NCI-H2029 treated with DMSO at 0.1 percent for 48 hours (cell line): ENCODE results near the gene UVRAG.

Experiments
- DNase-seq: peaks from one replicate; lab custom pipeline; 2025; lab: John Stamatoyannopoulos, UW

The UVRAG gene

DNA sequence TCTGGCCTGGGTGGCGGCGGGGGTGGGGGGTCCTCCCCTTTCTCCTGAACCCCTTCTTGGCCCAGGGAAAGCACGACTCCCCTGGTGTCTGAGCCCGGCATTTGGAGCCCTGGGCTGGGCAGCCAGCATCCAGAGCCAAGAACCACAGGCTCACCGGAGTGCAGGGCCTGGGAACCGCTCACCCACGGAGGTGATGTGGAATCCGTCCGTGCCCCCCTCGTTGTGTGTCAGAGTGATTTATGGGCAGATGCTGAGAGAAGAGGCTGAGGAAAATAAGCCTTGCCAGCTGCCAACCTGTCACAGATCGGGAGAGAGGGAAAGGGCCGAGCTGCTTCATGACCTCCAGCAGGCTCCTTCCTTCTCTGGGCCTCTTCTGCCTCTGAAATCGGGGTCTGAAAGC is 357.6 kb downstream of the UVRAG start:
- DNase-seq = no peak

DNA sequence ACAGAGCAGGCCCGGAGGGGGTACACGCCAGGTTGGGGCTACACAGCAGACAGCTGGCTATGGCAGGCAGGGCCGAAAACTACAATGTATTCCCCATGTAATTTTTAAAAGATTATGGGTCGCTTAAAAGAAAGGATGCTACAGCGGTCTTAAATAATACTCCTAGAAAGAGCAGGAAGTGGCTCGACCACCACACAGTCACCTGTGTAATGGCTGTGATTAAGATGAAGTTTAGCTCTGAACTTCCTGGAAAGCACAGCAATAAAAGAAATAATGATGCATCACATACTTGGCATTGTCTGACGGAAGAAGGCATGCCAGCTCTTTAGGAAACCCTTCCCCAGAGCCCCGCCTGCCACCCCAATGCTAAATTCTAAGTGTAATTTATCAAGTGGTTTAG is 358.7 kb downstream of the UVRAG start:
- DNase-seq = no peak

DNA sequence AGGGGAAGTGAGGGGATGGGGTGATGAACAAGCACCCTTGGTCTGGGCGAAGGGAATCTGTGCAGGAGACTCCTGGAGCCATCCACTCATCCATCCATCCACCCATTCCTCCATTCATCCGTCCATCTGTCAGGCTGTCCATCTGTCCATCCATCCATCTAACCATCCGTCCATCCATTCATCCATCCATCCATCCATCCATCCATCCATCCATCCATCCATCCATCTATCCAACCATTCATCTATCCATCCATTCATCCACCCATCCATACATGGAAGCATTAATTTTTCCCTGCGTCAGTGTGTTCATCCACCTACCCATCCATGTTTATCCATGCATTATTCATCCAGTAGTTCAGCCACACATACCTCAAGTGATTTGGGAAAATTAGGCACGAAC is 359.3 kb downstream of the UVRAG start:
- DNase-seq = no peak

DNA sequence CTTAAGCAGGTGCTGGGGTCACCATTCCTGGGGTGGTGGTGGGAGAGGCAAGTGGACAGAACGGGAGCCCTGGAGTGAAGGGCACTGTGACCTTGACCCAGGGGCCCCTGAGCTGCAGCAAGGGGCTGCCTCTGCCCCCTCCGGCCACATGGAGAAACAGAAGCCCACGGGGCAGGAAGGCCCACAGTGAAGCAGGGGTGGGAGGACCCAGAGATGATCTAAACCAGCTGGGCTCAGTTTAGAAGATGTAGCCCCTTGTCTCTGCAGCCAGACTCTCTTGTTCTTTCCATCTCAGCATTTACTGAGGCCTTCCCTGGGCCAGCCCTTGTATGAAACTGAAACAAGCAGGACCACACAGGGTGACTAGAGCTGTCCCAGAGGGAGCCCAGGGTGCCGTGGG is 360.8 kb downstream of the UVRAG start:
- DNase-seq = no peak

DNA sequence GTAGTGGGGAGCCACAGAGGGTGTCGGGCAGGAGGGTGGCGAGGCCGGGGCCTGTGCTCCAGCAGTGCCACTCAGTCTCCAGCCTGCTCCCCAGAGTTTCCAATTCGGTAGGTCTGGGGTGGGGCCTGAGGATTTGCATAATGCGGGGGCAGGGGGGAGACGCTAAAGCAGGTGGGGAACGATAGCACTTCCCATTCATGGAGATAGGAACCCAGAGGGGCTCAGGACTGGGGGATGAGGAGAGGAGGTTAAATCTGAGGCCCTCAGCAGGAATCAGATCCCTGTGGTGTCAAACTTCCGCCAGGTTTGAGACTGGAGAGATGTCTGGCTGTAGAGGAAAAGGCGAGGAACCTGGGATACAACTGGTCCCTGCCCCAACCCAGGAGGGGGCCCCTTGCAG is 361.5 kb downstream of the UVRAG start:
- no peak for DNase-seq

DNA sequence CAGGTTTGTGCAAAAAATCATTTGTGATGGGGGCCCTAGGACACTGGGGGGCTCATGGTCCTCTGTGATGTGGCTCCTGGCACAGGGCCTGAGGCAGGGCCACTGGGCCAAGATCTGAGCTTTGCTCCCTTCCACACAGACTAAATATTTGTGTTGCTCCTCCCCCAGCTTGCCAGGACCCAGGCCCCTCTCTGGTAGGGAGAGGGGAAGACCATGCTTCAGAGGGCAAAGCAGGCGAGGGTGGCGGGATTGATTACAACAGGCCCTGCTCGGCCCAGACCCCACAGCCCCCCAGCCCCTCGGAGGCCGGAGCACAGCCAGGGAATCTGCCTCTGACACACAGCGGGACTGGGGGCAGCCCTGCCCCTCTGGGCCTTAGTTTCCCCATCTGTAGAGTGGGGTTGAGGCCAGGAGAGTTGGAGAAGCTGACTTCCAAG is 362.3 kb downstream of the UVRAG start:
- DNase-seq = no peak

DNA sequence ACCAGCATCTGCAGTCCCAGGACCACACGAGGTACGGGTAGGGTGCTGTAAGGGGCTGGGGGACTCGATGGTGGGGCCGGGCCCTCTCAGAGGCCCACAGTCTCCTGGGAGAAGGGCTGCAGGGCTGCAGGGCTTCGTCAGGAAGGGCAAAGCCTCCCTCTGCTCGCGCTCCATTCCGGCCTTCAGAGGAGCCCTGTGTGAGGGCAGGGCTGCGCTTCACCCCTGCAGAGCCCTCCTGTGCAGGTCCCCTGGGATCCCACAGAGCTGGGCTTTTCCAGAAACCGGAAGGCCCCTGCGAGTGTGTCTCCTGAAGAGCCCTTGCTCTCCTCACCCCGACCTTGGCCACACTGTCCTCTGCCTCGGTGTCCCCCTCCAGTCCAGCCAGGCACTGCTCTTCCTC is 364.1 kb downstream of the UVRAG start:
- DNase-seq = no peak

DNA sequence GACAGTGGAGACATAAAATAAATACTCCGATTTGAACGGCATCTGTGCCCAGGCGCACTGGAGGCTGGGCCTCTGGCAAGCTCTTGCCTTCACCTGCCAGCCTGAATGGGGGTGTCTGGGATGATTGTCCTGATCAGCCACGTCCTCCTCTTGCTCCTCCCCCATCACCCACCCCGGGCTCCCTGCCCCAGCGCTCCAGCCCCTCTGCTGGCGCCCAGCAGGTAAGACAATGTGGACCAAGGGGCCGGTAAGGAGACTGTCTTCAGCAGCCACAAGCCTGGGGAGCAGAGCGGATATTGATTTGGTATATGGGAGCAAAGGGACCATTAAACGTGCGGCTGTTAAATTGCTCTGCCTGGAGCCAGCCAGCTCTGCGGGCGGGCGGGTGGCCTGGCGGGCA is 366.4 kb downstream of the UVRAG start:
- no peak for DNase-seq

DNA sequence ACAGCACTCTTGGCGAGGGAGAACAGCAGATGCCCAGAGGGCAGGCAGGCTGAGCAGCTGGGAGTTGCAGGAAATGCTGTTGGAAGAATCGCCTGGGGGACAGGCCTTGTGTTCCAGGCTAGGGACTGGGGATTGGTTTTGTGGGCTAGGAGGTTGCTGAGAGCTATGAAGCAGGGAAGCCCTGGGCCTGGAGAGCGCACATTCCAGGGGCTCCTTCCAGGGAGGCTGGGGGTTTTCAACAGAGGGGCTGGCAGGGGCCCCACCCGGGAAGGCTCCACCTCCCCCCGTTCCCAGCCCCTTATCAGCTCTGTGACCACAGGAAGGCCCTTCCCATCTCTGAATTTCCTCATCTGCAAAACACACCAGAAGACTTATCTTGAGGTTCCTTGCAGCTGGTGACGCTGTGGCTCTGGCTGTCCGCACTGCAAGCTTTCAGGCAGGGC is 369.6 kb downstream of the UVRAG start:
- DNase-seq = no peak

DNA sequence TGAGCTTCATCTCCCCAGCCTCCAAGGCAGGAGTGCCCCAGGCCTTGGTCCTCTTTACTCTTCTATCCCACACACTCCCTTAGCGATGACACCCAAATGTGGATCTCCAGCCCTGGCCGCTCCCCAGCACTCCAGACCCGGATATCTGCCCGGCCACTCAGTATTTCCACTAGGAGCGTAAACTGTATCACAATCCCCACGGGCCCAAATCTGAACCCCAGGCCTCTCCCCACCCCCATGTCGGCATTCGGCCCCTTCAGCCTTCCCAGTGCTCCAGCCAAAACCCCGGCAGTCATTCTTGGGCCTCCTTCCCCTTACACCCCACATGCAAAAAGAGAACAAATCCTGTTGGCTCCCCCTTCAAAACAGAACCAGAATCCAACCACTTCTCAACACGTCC is 370.5 kb downstream of the UVRAG start:
- DNase-seq = no peak

DNA sequence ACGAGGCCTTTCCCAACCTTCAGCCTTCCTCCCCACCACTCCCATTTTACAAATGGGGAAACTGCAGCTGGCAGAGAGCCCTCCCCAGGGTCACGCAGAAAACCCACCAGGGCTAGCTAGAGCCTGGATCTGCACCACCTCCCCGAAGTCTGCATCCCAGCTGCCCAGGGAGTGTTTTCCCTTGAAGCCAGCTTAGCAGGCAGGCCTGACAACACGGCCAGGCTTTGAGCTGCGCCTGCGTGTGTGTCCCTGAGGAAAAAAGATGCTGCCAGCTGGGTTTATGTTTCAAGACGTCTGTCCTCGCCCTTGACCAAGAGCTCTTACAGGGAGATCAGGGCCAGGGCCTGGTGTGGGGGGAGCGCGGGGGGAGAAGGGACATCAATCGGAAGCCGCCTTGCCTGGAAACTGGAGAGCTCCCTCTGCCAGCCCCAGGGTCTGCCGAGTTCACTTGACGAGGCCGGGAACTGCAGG is 371.0 kb downstream of the UVRAG start:
- no peak for DNase-seq

DNA sequence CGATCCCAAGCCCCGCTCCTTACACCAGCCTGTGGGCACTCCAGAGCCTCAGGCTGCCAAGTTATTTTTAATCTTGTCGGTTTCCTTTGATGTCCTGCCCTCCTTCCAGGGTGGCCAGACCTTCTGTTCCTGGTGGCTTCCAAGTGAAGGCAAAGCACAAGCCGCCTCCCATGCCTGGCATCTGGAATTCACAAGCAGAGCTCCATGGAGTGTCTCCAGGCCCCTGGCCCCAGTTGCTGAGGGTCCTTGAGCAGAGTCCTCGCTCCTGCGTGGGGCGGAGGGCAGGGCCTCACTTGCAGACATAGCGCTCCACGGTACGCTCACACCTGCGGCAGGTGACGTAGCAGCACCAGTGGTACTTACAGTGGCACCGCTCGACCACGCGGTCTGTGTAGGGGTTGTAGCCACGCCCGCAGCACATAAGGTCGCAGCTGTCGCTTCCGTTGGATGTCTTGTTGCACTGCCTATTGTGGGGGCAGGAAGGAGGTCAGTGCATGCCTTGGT is 371.8 kb downstream of the UVRAG start:
- no peak for DNase-seq

DNA sequence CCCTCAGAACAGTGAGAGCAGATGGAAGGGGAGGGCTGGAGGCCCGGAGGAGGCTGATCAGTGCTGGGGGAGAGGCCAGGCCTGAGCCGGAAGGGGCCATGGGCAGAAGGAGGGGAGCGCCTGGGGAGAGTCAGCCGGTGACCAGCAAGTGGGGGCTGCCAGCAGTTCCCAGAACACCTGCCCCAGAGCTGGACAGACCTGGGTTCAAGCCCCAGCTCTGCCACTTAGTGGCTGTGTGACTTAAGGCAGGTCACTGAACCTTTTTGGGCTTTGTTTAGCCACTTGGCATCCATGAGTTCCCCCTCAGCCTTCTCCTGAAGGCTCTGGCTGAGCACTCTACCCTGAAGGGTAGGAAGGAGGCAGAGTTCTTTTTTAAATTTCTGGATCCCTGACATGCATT is 373.9 kb downstream of the UVRAG start:
- DNase-seq = no peak

DNA sequence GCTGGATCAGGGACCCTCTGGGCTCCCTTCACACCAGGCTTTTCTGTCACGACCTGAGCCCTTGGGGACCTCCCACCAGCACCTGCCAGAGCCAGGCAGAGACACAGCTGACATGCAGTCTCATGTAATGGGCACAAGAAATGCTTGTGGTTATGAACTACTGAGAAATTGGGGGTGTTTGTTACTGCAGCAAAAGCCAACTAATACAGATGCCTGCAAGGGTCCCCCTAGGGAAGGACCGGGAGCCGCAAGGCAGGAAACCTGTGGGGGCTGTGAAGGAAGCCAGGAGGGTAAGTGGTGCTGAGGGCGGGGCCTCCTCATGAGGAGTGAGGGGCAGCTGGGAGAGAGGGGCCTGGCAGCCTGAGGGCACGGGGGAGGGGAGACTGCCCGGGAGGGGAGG is 374.7 kb downstream of the UVRAG start:
- no peak for DNase-seq

DNA sequence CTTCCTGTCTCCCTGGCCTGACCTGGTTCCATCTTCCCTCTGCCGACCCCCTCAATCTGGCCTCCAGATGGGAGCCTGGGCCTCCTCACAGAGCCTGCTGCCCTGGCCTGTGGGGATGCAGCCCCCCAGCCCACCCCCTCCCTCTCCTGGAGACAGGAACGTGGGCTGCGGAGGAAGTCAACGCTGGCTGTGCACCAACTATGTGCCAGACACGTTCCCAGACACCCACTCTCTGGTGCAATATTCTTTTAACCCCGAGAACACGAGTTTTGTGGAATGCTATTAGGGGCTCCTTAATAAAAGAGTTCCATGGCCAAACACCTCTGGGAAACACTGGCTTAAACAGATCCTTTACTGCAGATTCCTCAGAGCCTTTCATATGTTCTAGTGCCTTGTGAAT is 375.4 kb downstream of the UVRAG start:
- no peak for DNase-seq
